ENCODE data around the gene SPOUT1.

Gene SPOUT1

GRCh38 chr9:128836509-128837145 is 7.0 kb upstream of the SPOUT1 start:
- no peak for DNase-seq (ENCODE audit: low spot score)

DNA sequence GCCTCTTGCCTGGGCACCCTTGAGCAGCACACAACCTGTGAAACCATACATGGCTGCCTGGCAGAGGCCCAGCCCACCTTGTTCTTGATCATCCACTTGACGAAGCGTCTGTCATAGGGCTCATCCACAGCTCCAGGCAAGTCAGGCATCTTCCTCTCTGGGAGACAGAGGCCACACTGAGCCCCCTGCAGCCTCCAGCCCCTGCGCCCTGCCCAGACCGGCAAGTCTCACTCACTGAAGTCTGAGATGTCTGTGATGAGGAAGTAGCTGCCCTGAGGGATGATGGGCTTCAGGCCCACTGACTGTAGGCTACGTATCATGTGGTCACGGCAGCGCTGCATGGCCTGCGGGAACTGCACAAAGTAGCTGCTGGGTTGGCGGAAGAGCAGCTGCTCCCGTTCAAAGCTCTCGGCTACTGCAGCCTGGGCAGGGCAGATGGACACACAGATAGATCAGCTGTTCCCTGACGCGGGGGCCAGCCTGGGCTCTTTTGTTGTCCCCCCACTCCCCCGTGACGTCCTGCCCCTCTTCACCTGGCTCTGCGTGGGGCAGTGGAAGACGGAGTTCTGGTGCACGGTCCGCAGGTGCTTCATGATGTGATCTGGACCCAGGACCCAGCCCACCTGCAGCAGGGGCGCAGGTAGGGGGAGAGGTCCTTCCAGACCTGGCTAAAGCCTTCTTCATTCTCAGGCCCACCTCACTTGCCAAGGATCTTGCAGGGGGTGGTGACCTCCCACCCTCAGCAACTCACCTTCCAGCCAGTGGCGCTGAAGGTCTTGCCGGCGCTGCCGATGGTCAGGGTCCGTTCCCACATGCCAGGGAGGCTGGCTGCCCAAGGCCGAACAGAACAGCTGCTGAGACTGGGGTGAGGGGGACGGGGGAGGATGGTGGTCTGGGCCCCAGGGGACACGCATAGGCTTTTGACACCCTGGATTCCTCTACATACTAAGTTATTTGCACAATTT is 5.9 kb upstream of the SPOUT1 start:
- no peak for DNase-seq (ENCODE audit: low spot score)

GRCh38 chr9:128833696-128834095 is 4.1 kb upstream of the SPOUT1 start:
- DNase-seq (ENCODE audit: low spot score): no peak

- DNase-seq (ENCODE audit: low spot score): peak; percentile 20
Observed at GRCh38 chr9:128828719-128829452, 708 bp downstream of the SPOUT1 start.

- no peak for DNase-seq (ENCODE audit: low spot score)
Observed at GRCh38 chr9:128828267-128828666, 1.3 kb downstream of the SPOUT1 start.

DNA sequence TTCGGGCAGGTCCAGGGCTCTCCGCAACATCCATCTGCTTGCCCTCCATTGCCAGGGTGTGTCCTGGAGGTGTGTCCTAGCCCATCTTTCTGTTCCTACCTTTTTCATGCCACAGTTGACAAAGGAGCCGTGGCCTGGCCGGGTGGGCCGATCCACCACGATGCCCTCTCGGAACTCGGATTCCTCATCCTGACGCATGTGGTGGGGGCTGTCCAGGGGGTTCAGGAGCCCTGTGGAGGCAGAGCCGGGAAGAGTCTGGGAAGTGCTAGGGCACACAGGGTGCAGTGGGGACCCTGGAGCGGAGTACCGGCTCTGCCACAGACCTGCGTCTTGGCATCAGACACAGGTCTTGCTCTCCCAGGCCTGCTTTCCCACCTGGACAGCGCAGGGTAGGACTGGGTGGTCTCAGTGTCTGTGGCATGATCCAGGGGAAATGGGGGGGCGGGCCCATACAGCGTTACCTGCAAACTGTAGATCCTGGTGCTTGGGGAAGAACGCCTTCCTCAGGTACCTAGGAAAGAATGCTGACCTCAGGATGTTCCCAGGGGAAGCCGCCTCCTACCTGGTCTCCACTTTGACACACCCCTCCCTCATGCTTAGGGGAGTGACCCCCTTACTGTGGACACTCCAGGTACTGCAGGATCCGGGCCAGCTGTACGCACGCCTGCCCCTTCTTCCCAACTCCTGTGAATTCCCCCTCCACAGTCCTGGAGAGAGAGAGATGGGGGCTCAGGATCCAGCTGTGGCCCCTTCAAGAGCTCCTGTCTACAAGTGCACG is 3.5 kb downstream of the SPOUT1 start:
- DNase-seq (ENCODE audit: low spot score): no peak

- DNase-seq (ENCODE audit: low spot score): no peak
Observed at GRCh38 chr9:128824911-128825310, 4.7 kb downstream of the SPOUT1 start.

- no peak for DNase-seq (ENCODE audit: low spot score)
Observed at GRCh38 chr9:128823903-128824406, 5.6 kb downstream of the SPOUT1 start.

DNA sequence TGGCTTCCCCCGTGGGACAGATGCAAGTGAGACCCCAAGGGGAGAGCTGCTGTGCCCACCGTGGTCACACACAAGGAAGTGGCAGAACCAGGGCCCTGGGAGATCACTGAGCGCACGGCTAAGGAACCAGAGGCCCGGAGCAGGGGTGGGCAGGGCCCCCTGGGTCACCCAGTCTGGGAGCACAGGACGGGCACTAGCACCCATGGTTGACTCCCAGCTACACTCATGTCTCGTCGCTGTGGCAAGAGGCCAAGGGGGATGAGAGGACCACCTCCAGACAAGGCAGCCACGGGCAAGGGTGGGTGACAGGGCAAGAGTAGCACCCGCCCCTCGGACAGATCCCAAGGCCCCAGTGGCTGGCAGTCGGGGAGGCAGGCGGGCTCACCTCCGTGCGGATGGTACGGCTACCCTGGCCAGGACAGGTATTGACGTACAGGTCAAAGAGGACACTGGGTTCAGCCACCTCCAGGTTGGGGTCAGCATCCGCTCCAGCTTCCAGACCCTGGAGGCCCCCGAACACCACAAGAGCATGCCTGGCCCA is 6.2 kb downstream of the SPOUT1 start:
- DNase-seq (ENCODE audit: low spot score): no peak

GRCh38 chr9:128822407-128823042 is 7.1 kb downstream of the SPOUT1 start:
- no peak for DNase-seq (ENCODE audit: low spot score)

DNA sequence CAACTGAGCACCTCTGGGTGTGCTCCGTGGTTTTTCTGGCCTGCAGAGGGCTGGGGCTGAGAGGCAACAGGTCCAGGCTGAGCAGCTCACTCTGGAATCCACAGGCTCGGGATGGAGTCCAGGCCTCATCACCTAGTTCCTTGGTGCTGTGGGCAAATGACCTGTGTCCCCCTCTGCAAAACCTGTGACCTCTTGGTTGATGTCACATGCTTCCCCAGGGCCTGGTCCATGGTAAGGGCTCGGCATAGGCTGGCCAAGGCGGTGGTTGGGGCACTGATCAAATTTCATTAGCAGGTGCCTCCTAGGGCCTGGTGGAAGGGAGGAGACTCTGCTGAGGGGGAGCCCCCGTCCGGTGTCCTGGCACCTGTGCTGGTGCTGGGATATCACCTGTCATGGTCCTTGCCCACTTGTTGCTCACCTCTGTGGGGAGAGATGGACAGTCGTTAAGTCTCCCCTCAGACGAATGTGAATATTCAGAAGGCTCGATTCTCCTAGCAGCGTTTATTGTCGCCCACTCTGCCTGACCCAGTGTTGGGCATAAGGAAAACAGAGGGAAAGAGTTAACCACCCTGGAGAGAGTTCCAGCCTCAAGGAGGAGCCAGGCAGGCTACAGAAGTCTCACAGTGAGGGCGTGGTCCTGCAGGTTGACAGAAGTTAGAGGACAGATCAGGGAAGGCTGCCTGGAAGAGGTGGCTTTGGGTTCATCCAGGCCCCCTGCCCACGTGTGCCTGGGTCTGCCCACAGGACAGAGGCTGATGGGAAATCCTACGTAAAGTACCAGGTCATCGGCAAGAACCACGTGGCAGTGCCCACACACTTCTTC is 7.8 kb downstream of the SPOUT1 start:
- DNase-seq (ENCODE audit: low spot score): no peak

DNA sequence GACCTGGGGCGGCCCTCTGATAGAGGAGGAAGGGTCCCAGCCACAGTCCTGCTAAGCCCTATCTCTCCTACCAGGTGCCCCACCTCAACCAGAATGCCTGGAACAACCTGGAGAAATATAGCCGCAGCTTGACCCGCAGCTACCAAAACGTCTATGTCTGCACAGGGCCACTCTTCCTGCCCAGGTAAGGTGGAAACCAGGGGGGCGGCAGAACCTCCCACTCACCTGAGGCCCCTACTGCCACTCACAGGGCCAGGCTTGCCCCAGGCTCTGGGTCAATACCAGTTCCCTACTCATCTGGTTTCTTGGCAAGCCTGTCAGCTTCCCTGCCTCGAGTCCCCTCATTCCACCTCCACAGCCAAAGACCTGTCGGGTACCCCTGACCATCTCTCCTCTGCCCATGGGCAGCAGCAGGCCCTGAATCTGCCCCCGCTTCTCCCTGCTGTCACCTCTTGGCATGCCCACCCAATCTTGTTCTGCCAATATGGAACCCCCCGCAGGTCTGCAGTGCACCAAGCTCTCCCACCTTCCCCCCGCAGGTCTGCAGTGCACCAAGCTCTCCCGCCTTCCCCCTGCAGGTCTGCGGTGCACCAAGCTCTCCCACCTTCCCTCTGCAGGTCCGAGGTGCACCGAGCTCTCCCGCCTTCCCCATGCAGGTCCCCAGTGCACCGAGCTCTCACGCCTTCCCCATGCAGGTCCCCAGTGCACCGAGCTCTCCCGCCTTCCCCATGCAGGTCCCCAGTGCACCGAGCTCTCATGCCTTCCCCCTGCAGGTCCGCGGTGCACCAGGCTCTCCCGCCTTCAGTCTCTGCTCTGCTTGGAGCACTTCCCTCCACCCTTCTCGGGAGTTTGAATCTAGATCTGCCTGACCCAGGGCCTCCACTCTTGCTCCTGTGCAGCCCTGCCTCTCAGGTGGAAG is 8.7 kb downstream of the SPOUT1 start:
- DNase-seq (ENCODE audit: low spot score): no peak

GRCh38 chr9:128819716-128820664 is 9.6 kb downstream of the SPOUT1 start:
- peak; percentile 68 for DNase-seq (ENCODE audit: low spot score)

DNA sequence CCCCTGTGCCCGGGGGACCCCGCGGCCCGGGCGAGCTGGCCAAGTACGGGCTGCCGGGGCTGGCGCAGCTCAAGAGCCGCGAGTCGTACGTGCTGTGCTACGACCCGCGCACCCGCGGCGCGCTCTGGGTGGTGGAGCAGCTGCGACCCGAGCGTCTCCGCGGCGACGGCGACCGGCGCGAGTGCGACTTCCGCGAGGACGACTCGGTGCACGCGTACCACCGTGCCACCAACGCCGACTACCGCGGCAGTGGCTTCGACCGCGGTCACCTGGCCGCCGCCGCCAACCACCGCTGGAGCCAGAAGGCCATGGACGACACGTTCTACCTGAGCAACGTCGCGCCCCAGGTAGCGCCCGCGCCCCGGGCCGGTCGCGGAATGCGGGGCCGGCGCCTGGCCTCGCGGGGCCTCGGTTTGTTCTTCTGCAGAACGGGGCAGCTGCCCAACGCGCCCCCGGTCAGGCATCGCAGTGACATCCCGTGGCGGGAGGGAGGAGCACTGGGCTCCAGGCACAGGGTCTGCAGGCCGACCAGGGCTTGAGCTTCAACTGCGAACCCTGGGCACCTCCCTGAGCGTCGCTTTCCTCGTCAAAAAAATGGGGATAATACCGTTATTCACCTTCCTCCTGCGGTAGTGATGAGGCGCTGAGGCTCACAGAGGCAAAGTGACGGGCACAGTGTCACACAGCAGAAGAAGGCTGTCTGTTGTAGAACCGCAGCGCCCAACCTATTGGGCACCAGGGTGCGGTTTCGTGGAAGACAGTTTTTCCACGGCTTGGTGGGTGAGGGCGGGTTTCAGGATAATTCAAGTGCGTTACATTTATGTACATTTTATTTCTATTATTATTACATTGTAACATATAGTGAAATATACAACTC is 10.5 kb downstream of the SPOUT1 start:
- peak; percentile 43 for DNase-seq (ENCODE audit: low spot score)

DNA sequence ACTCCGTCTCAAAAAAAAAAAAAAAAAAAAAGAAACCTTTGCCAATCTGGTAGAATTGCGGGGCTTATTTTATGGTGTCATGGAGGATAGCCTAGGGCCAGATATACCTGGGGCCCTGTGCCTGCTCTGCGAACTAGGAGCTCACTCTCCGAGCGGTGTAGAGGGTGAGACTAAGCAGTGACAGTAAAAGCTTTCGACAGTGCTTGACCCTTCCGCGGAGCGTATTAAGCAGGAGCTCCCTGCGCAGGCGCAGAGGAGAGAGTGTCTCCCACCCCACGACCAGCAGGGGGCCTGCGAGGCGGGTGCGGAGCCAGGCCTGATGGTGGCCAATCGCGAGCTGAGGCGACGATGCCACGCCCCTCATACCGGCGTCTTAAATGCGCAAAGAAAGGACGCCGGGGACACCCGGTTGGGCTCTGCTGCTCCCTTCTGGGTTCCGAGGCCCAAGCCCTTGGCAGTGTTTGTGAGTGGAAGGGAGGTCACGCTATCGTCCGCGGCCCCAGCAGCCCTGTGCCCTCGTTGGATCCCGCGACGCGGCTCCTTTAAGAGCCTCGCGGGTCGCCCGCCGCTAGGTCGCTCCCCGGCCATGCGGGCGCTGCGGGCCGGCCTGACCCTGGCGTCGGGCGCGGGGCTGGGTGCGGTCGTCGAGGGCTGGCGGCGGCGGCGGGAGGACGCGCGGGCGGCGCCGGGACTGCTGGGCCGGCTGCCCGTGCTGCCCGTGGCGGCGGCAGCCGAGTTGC is 11.3 kb downstream of the SPOUT1 start, which contains the start of gene ENDOG:
TSS of gene ENDOG (plus strand) at position 402 of the 740 bp plus-strand sequence. CDS start at position 587, 185 bp downstream.
- peak; percentile 100 for DNase-seq (ENCODE audit: low spot score)

DNA sequence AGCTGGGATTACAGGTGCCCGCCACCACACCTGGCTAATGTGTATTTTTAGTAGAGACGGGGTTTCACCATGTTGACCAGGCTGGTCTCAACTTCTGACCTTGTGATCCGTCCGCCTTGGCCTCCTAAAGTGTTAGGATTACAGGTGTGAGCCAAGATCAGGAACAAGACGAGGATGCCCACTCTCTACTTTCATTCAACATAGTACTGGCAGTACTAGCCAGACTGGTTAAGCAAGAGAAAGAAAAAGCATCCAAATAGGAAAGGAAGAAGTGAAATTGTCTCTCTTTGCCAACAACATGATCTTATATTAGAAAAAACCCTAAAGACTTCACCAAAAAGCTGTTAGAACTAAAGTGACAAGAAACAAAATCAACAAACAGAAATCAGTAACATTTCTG is 18.7 kb downstream of the SPOUT1 start:
- DNase-seq (ENCODE audit: low spot score): no peak

All from GM03348 (cell line).